Esophagus (tissue), 2 donors: ENCODE data around the gene AVPI1. TPM values are rescaled to one million over a fixed set of nuclear protein-coding genes. Genes with fewer than 3 reads are reported as not detected.

Source experiments
- H3K27ac ChIP-seq, 2 donors: one replicate each; pipeline ENCODE4 v1.5.1; 2013; ENCODE audit warnings: low read depth in 2 of 2, mild to moderate bottlenecking in 2 of 2, inconsistent platforms in 1 of 2, low read length in 1 of 2, moderate library complexity in 1 of 2
- H3K27me3 ChIP-seq, 2 donors: one replicate each; pipeline ENCODE4 v1.6.1; 2013; ENCODE audit warnings: low read length in 2 of 2, control low read depth in 1 of 2, mild to moderate bottlenecking in 1 of 2; ENCODE audit not compliant: insufficient read depth in 2 of 2, control insufficient read depth in 1 of 2
- H3K36me3 ChIP-seq, 2 donors: one replicate each; pipeline ENCODE4 v1.6.1; 2013; ENCODE audit warnings: low read length in 1 of 2; ENCODE audit not compliant: control insufficient read depth in 2 of 2, insufficient read depth in 2 of 2
- H3K4me1 ChIP-seq, 2 donors: one replicate each; pipeline ENCODE4 v1.6.1; 2013; ENCODE audit warnings: low read length in 1 of 2; ENCODE audit not compliant: control insufficient read depth in 2 of 2, insufficient read depth in 2 of 2
- H3K4me3 ChIP-seq, 2 donors: one replicate each; pipeline ENCODE4 v1.5.1; 2013; ENCODE audit warnings: low read length in 2 of 2, mild to moderate bottlenecking in 2 of 2, low read depth in 1 of 2, moderate library complexity in 1 of 2
- H3K9me3 ChIP-seq, 2 donors: one replicate each; pipeline ENCODE4 v1.6.1; 2013; ENCODE audit warnings: mild to moderate bottlenecking in 2 of 2, low read depth in 1 of 2, low read length in 1 of 2, moderate library complexity in 1 of 2; ENCODE audit not compliant: control insufficient read depth in 2 of 2, insufficient read depth in 1 of 2
- WGBS, 2 donors: extraction: QIAGEN DNeasy Blood & Tissue Kit; methylation state at CpG; one replicate each; pipeline ENCODE4 v1.1.7; 2013; 5-methylcytosine and 5-hydroxymethylcytosine counted together
- polyA plus RNA-seq, 2 donors: library from polyadenylated mRNA; stranded (reverse); fragments of 200-250 nt; gene quantifications; one replicate each; pipeline ENCODE4 v1.2.3, GENCODE V29; 2013
- donor health status: healthy with polysubstance abuse.
- donor health status: Bipolar disorder and iron deficiency.

AVPI1 gene
- polyA plus RNA-seq, 2 donors: 9.8 to 15.3 TPM

DNA sequence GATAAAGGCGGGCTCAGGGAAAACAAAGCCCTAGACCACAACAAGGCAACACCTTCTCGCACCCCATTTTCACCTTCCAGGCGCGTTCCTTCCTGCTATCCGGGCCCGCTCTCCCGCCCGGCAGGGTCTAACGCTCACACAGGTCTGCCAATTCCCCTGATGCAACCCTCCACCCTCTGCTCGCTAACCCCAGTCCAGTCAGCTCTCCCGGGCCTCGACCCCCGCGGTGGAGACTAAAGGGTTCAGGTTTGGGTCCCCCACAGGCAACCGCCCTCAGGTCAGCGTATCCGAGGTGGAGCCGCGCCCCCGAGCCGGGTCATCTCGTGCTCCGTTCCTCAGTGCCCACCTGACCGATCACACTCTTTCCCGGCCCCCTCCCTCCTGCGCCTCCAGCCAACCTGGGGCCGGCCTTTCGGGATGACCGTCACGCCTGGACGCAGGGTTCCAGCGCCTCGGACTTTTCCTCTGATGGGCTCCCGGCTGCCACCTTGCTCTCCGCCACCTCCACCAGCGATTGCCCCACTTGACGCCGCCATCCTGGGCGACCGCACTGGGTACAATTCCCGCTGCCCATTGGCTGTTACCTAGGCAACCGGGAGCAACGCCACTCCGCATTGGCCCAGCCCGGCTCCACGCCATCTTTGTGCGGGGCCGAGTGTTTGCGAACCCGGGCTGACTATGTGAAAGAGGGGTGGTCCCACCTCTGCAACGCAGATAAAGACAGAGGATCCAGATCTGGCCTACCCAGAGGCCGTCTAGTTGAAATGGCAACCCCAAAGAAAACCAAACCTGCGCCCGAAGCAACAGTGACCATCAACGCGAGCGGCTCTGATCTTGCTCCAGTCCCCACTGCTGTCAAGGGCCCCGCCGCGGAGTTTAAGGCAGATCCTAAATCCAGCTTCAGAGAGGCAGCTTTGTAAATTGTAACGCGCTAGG, 53.8 kb downstream of the AVPI1 start, which contains the start of gene MORN4:
Gene MORN4, minus strand, starts transcription at position 552 of the 936 bp plus-strand sequence. CDS start 13,847 bp downstream, outside the sequence.
- H3K9me3 ChIP-seq: no peaks in the 10 kb centered on the region
- H3K4me3 ChIP-seq: peak within 1 kb of the TSS; percentile 79 to 82
- H3K27ac ChIP-seq: peak within 1 kb of the TSS in 1 of 2 donors; percentile 20
- no peaks in the 10 kb centered on the region for H3K27me3 ChIP-seq
- H3K4me1 ChIP-seq: peaks cover 0 to 2% of the 10 kb centered on the region in 2 donors
- 3% methylated on average over 62 of the region's 62 CpGs for WGBS, 2 donors
- no peaks in the 10 kb centered on the region for H3K36me3 ChIP-seq

- Histone ChIP-seq H3K4me1 (peaks cover 0 to 2% of the 10 kb centered on the region in 2 donors), H3K27me3 (no peaks in the 10 kb centered on the region), H3K4me3 (no peak overlapping the region), H3K36me3 (no peaks in the 10 kb centered on the region), H3K9me3 (no peaks in the 10 kb centered on the region), H3K27ac (no peak overlapping the region)
Observed at GRCh38 chr10:97631098-97631497, 55.9 kb downstream of the AVPI1 start.

- no peaks in the 10 kb centered on the region for H3K27me3 ChIP-seq
- WGBS, 2 donors: 94 to 95% methylated on average over 5 of the region's 5 CpGs
- peaks cover 0 to 2% of the 10 kb centered on the region in 2 donors for H3K4me1 ChIP-seq
- H3K36me3 ChIP-seq: no peaks in the 10 kb centered on the region
- H3K9me3 ChIP-seq: no peaks in the 10 kb centered on the region
- H3K4me3 ChIP-seq: no peak overlapping the region
- no peak overlapping the region for H3K27ac ChIP-seq
Observed at GRCh38 chr10:97629289-97629688, 57.8 kb downstream of the AVPI1 start.

DNA sequence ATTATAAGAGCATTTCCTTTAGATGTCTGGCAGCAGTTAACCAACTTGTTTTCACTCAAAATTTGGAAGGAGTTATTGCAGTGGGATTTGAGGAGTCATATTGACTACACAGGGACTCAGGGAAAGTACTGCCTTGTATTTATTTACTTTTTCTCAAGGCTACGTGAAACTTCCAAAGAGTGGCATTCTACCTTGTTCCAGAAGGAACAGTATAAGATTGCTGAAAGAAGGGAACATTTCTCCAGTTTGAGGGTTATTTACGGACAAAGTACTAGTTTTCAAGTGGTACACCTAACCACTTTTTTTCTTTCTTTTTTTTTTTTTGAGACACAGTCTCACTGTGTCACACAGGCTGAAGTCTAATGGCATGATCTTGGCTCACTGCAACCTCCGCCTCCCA, 58.8 kb downstream of the AVPI1 start:
- WGBS, 2 donors: 71 to 78% methylated on average over 3 of the region's 3 CpGs
- Histone ChIP-seq H3K27me3 (no peaks in the 10 kb centered on the region), H3K4me3 (no peak overlapping the region), H3K27ac (no peak overlapping the region), H3K9me3 (no peaks in the 10 kb centered on the region), H3K4me1 (peaks cover 0 to 2% of the 10 kb centered on the region in 2 donors), H3K36me3 (no peaks in the 10 kb centered on the region)

DNA sequence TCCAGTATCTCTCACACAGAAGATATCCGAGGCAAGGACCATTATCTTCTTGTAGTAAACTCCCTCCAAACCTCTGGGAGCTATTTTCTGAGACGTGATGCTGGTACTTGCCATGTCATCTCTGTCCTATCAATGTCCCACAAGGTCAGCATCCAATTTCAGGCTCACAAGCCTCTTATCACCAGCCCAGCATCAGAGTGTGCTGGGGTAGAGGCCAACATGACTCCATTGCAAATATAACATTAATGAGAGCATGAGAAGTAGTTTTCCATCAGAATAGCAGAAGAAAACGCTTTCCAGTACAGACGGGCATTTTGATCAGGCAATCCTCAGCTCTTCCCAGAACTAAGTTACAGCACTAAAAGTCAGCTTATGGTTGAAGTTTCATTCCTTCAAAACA, 59.3 kb downstream of the AVPI1 start:
- 55 to 67% methylated on average over 4 of the region's 4 CpGs for WGBS, 2 donors
- Histone ChIP-seq H3K27ac (no peak overlapping the region), H3K36me3 (no peaks in the 10 kb centered on the region), H3K9me3 (no peaks in the 10 kb centered on the region), H3K4me3 (no peak overlapping the region), H3K4me1 (no peaks in the 10 kb centered on the region), H3K27me3 (no peaks in the 10 kb centered on the region)

Other genes starting within 250 kb of the AVPI1 start
- gene EXOSC1, start 241.2 kb downstream of the AVPI1 start, polyA plus RNA-seq: 10 to 100 TPM; 28.8 to 32.4 TPM
- 10 to 100 TPM; 18.1 to 20.5 TPM for gene ZDHHC16, start 241.1 kb downstream of the AVPI1 start, polyA plus RNA-seq
- 10 to 100 TPM; 37.8 to 45.1 TPM for gene MMS19, start 188.8 kb downstream of the AVPI1 start, polyA plus RNA-seq
- gene UBTD1, start 188.3 kb downstream of the AVPI1 start, polyA plus RNA-seq: 1 to 10 TPM; 5.8 to 6.7 TPM
- gene ANKRD2, start 114.5 kb downstream of the AVPI1 start, polyA plus RNA-seq: under 1 TPM; 0.43 to 0.46 TPM
- gene HOGA1, start 102.9 kb downstream of the AVPI1 start, polyA plus RNA-seq: 1 to 10 TPM in 1 of 2 donors, under 1 TPM in 1; 0.78 to 1.4 TPM
- gene C10orf62, start 97.5 kb downstream of the AVPI1 start, polyA plus RNA-seq: under 1 TPM in 1 of 2 donors, not detected in 1; 0.10 TPM
- 1 to 10 TPM; 1.1 to 1.8 TPM for gene MORN4, start 53.7 kb downstream of the AVPI1 start, polyA plus RNA-seq
- gene PI4K2A, start 46.6 kb downstream of the AVPI1 start, polyA plus RNA-seq: 10 to 100 TPM; 11.5 to 19.9 TPM
- 1 to 10 TPM; 6.4 to 9.6 TPM for gene MARVELD1, start 26.5 kb upstream of the AVPI1 start, polyA plus RNA-seq
- 10 to 100 TPM in 1 of 2 donors, 1 to 10 TPM in 1; 9.6 to 14.3 TPM for gene ZFYVE27, start 49.9 kb upstream of the AVPI1 start, polyA plus RNA-seq
- gene SFRP5, start 84.8 kb upstream of the AVPI1 start, polyA plus RNA-seq: under 1 TPM; 0.65 to 0.88 TPM
- 1 to 10 TPM; 1.7 to 2.2 TPM for gene GOLGA7B, start 162.6 kb upstream of the AVPI1 start, polyA plus RNA-seq